Type B pancreatic cell (in vitro differentiated cells): Measurements from ENCODE around the gene DDHD1. TPM values are rescaled to one million over a fixed set of nuclear protein-coding genes. Genes with fewer than 3 reads are reported as not detected.
"Not testable (repeated sequence)": the region's sequence is repeated elsewhere in the genome, so short reads cannot be mapped to it uniquely, and the experiment has no call there.

Source experiments
- DNase-seq: peaks from one replicate; pipeline ENCODE4 v3.0.0; 2021; ENCODE audit warnings: mixed read lengths; ENCODE audit not compliant: unreplicated experiment; ENCODE audit errors: extremely low spot score
- H3K27ac Mint-ChIP-seq: 2 replicates; pipeline ENCODE4 v1.8.0; 2021; ENCODE audit warnings: mild to moderate bottlenecking, mixed read lengths
- H3K27me3 Mint-ChIP-seq: 2 replicates; pipeline ENCODE4 v1.8.0; 2021; ENCODE audit warnings: mixed read lengths
- H3K36me3 Mint-ChIP-seq: 2 replicates; pipeline ENCODE4 v1.8.0; 2021; ENCODE audit warnings: mixed read lengths
- H3K4me1 Mint-ChIP-seq: one replicate; pipeline ENCODE4 v1.8.0; 2021; ENCODE audit warnings: mixed read lengths; ENCODE audit not compliant: unreplicated experiment
- H3K4me3 Mint-ChIP-seq: 2 replicates; pipeline ENCODE4 v1.8.0; 2021; ENCODE audit warnings: mild to moderate bottlenecking, mixed read lengths
- H3K9me3 Mint-ChIP-seq: 2 replicates; pipeline ENCODE4 v1.8.0; 2021; ENCODE audit warnings: mixed read lengths
- CTCF ChIP-seq: fragments of 200-600 bp; sonication (generic); conservative IDR thresholded peaks from 2 replicates; pipeline ENCODE4 v1.5.0; 2021; ENCODE audit warnings: antibody characterized with exemption, mild to moderate bottlenecking
- total RNA-seq: library from RNA; stranded (reverse); gene quantifications from 2 replicates; pipeline ENCODE4 v1.2.1, GENCODE V29; 2021; ENCODE audit warnings: low replicate concordance

Gene DDHD1
- total RNA-seq, 1 donor from 2014 or later: 19.1 TPM

DNA sequence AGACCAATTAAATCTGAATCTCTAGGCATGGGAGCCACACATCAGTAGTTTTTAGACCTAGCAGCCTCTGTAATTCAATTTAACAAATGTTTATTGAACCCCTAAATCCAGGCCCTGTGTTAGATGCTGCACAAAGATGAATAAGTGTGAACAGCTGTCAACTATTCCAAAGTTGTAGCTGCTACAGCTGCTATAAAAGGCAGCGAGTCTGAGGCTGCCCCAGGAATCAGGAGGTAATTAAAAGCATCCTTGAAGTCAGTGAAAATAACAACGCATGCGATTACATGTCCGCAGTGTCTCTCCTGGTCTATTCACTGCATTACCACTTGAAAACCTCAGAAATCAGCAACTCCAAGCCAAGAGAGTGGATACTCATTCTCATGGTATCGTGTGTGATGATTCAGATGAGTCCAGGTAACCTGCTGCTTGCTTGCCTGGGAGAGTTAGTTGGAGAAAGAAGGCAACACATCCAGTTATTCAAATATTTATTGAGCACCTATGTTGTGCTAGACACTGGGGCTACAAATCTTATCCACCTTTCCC lies 34.9 kb upstream of the DDHD1 start:
- TF ChIP-seq CTCF: no peak
- no peaks in the 10 kb centered on the region for H3K36me3 Mint-ChIP-seq
- H3K27ac Mint-ChIP-seq: no peak overlapping the region
- H3K4me3 Mint-ChIP-seq: no peak overlapping the region
- peaks cover 4% of the 10 kb centered on the region for H3K4me1 Mint-ChIP-seq
- no peak for DNase-seq
- H3K27me3 Mint-ChIP-seq: no peaks in the 10 kb centered on the region
- H3K9me3 Mint-ChIP-seq: no peaks in the 10 kb centered on the region

DNA sequence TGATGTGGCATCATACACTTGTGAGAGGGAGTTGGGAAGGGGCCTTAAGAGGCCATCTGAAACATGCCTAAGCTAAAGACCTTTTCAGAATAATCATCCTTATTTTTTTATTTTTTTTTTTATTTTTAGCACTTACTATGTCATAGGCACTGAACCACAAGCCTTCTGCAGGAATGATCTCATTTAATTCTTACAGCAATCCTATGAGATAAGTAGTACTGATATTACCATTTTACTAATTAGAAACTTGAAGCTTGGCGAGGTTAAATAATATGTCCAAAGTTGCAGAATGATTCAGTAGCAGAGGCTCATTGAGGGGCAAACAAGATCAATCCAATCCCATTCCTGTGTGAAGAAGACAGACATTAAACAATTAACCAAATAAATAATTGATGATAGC lies 33.4 kb upstream of the DDHD1 start:
- no peaks in the 10 kb centered on the region for H3K27me3 Mint-ChIP-seq
- TF ChIP-seq CTCF: no peak
- no peaks in the 10 kb centered on the region for H3K4me1 Mint-ChIP-seq
- H3K27ac Mint-ChIP-seq: no peak overlapping the region
- DNase-seq: no peak
- no peaks in the 10 kb centered on the region for H3K9me3 Mint-ChIP-seq
- H3K4me3 Mint-ChIP-seq: no peak overlapping the region
- H3K36me3 Mint-ChIP-seq: no peaks in the 10 kb centered on the region

DNA sequence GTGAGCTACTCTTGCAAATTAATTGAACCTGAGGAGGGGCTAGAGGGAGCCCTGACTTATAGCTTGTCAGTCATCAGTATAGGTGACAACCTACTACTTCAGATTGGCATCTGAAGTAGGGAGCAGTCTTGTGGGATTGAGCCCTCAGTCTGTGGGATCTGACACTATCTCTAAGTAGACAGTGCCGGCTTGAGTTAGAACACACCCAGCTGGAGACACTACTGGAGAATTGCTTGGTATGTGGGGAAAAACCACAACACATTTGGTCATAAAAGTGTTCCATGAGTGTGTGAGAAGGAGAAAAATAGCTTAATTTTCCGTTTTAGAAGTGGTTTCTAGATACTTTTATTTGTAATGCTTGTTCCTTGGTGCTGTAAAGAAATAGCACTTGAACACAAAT lies 30.5 kb upstream of the DDHD1 start:
- Mint-ChIP-seq H3K9me3 (no peaks in the 10 kb centered on the region), H3K4me1 (no peaks in the 10 kb centered on the region), H3K27ac (no peak overlapping the region), H3K4me3 (no peak overlapping the region), H3K27me3 (peaks cover 7% of the 10 kb centered on the region), H3K36me3 (no peaks in the 10 kb centered on the region)
- no peak for TF ChIP-seq CTCF
- no peak for DNase-seq

GRCh38 chr14:53183056-53183455 lies 29.9 kb upstream of the DDHD1 start:
- H3K27ac Mint-ChIP-seq: no peak overlapping the region
- no peaks in the 10 kb centered on the region for H3K9me3 Mint-ChIP-seq
- H3K4me1 Mint-ChIP-seq: no peaks in the 10 kb centered on the region
- no peaks in the 10 kb centered on the region for H3K36me3 Mint-ChIP-seq
- H3K27me3 Mint-ChIP-seq: peaks cover 7% of the 10 kb centered on the region
- no peak for TF ChIP-seq CTCF
- H3K4me3 Mint-ChIP-seq: no peak overlapping the region
- no peak for DNase-seq

DNA sequence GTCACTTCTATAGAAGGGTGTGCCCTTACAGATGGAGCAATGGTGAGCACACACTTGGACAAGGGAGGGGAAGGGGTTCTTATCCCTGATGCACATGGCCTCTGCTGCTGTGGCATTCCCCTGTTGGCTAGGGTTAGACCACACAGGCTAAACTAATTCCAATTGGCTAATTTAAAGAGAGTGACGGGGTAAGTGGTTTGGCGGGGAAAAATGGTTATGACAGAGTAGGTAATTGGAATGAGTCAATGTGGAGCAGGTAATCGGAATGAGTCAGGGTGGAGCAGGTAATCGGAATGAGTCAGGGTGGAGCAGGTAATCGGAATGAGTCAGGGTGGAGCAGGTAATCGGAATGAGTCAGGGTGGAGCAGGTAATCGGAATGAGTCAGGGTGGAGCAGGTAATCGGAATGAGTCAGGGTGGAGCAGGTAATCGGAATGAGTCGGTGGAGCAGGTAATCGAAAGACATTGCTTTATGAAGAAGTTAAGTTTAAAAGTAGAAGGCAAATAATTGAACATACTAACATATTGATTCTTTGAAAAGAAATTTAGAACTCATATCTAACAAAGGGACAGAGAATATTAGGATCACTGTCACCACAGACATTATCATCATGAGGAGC lies 28.4 kb upstream of the DDHD1 start:
- not testable (repeated sequence) for H3K36me3 Mint-ChIP-seq, H3K27me3 Mint-ChIP-seq, H3K9me3 Mint-ChIP-seq, DNase-seq, H3K4me3 Mint-ChIP-seq, H3K27ac Mint-ChIP-seq, H3K4me1 Mint-ChIP-seq

DNA sequence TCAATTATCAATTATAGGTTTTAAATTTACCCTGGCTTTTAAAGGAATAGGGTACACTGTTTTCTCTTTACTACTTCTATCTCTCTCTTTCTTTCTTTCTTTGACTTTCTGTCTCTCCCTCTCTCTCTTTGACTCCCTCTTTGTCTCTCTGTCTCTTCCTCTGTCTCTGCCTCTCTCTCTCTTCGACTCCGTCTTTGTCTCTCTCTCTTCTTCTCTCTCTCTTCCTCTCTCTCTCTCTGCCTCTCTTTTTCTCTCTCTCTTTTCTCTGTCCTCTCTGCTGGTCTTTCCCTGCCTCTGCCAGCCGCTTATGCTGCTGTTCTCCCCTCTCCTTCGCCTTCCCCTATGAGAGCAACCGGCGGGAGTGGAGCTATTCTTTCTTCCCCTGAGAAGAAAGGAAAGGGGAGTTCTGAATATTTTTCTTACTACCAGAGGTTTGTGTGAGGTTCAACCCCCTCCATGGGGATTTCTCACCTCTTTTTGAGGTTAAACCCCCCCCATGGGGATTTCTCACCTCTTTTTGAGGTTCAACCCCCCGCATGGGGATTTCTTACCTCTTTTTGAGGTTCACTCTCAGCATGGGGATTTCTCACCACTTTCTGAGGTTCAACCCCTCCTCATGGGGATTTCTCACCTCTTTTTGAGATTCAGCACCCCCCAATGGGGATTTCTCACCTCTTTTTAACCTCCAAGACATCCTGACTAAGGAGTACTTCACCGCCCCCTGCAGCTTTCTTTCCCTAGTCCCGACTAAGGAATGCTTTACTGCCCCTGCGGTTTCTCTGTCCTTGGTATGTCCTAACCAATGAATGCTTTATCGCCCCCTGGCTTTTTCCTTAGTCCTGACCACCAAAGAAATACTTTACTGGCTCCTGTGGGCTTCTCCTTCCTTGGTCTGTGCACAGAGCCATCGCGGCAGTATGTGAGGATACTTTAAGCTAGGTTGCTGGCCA lies 27.4 kb upstream of the DDHD1 start:
- peak; percentile 60 for TF ChIP-seq CTCF
- Mint-ChIP-seq H3K4me3 (no peak overlapping the region), H3K4me1 (no peaks in the 10 kb centered on the region), H3K27ac (no peak overlapping the region), H3K9me3 (no peaks in the 10 kb centered on the region), H3K27me3 (peaks cover 7% of the 10 kb centered on the region), H3K36me3 (no peaks in the 10 kb centered on the region)
- DNase-seq: no peak

GRCh38 chr14:53179486-53180005 lies 26.4 kb upstream of the DDHD1 start:
- not testable (repeated sequence) for H3K27ac Mint-ChIP-seq, DNase-seq, H3K4me3 Mint-ChIP-seq, H3K27me3 Mint-ChIP-seq, H3K4me1 Mint-ChIP-seq, H3K9me3 Mint-ChIP-seq, H3K36me3 Mint-ChIP-seq
